Renal cortex interstitium (tissue), 11 donors: ENCODE results near the gene TRIM31. TPM values are rescaled to one million over a fixed set of nuclear protein-coding genes. Genes with fewer than 3 reads are reported as not detected.

Experiments used
- DNase-seq, 11 donors: peaks; one replicate each; pipeline ENCODE4 v3.0.0-alpha.2; 2013; ENCODE audit warnings: low read depth in 9 of 11, low spot score in 4 of 11; ENCODE audit errors: extremely low read depth in 1 of 11
- polyA plus RNA-seq, 3 donors: library from polyadenylated mRNA; unstranded; fragments of 120-200 nt; gene quantifications; one replicate each; pipeline ENCODE4 v1.2.1, GENCODE V29; 2013; ENCODE audit not compliant: insufficient read length in 3 of 3

TRIM31 gene
- polyA plus RNA-seq, 3 donors = 0.09 TPM; not detected in 2

GRCh38 chr6:30066577-30067459, 46.1 kb downstream of the TRIM31 start, which contains the start of gene PPP1R11:
Gene PPP1R11 (plus strand): TSS chr6:30067198. CDS start chr6:30067411, 213 bp downstream.
- DNase-seq = peak; percentile 96 to 99 (median 98)

- DNase-seq = no peak
Measured at GRCh38 chr6:30066082-30066481, 46.8 kb downstream of the TRIM31 start.

- no peak for DNase-seq
Measured at GRCh38 chr6:30063315-30063714, 49.6 kb downstream of the TRIM31 start.

GRCh38 chr6:30062471-30063178, 50.3 kb downstream of the TRIM31 start:
- no peak for DNase-seq

GRCh38 chr6:30061858-30062458, 50.9 kb downstream of the TRIM31 start:
- peak in 1 of 11 donors; percentile 41 for DNase-seq

GRCh38 chr6:30061092-30061857, 51.6 kb downstream of the TRIM31 start, which contains the start of gene POLR1H:
Gene POLR1H (plus strand): TSS chr6:30061265. CDS start chr6:30061525, 260 bp downstream.
- DNase-seq = peak; percentile 93 to 98 (median 97)

GRCh38 chr6:30060606-30061091, 52.2 kb downstream of the TRIM31 start:
- no peak for DNase-seq

- DNase-seq = no peak
Measured at GRCh38 chr6:30055513-30055912, 57.4 kb downstream of the TRIM31 start.

- DNase-seq = no peak
Measured at GRCh38 chr6:30053682-30054081, 59.2 kb downstream of the TRIM31 start.

Other genes starting within 250 kb of the TRIM31 start
- 100 to 1,000 TPM; 128 to 197 (median 176) TPM for gene HLA-A, start 170.6 kb downstream of the TRIM31 start, polyA plus RNA-seq
- gene POLR1H, start 51.8 kb downstream of the TRIM31 start, polyA plus RNA-seq = 10 to 100 TPM; 33.5 to 41.6 (median 38.6) TPM
- gene PPP1R11, start 45.9 kb downstream of the TRIM31 start, polyA plus RNA-seq = 10 to 100 TPM; 61.0 to 65.1 (median 62.9) TPM
- 1 to 10 TPM; 1.4 to 1.7 (median 1.4) TPM for gene RNF39, start 37.3 kb downstream of the TRIM31 start, polyA plus RNA-seq
- gene TRIM40, start 23.1 kb upstream of the TRIM31 start, polyA plus RNA-seq = under 1 TPM; 0.10 to 0.23 (median 0.11) TPM
- gene TRIM10, start 48.1 kb upstream of the TRIM31 start, polyA plus RNA-seq = under 1 TPM; 0.29 to 0.68 (median 0.39) TPM
- under 1 TPM; 0.09 to 0.16 (median 0.14) TPM for gene TRIM15, start 50.5 kb upstream of the TRIM31 start, polyA plus RNA-seq
- gene TRIM26, start 100.3 kb upstream of the TRIM31 start, polyA plus RNA-seq = 10 to 100 TPM; 34.4 to 37.1 (median 36.9) TPM
- 10 to 100 TPM; 12.4 to 15.4 (median 14.2) TPM for gene TRIM39, start 213.8 kb upstream of the TRIM31 start, polyA plus RNA-seq
- 10 to 100 TPM; 28.0 to 42.4 (median 35.3) TPM for gene RPP21, start 232.1 kb upstream of the TRIM31 start, polyA plus RNA-seq